ENCODE measurements around the gene RBCK1.
A peak's percentile ranks its signal among the peaks of the same experiment; 100 is the strongest.

The RBCK1 gene

GRCh38 chr20:458776-459175, 50.7 kb downstream of the RBCK1 start:
- no peak for TF ChIP-seq CTCF (IDR thresholded peaks at IDR 0.05; ENCODE audit: insufficient read depth, low read length, missing control alignments)
- ChIA-PET CTCF (interaction anchor here (1.4 to 1.7 kb wide), 4 partner anchors 9 to 187 kb away, joined by 3 to 6 read pairs (median 4); no protein-coding TSS in a partner anchor), POLR2A (no interaction called here)
- no peak overlapping the region for H3K4me3 ChIP-seq (ENCODE audit: low read depth, low read length)
- no peak for DNase-seq (ENCODE audit: low read depth, low spot score)

GRCh38 chr20:460180-460579, 52.1 kb downstream of the RBCK1 start:
- TF ChIP-seq CTCF (IDR thresholded peaks at IDR 0.05; ENCODE audit: insufficient read depth, low read length, missing control alignments), result no peak
- POLR2A ChIA-PET, result interaction anchor here (0.6 to 1.0 kb wide), 2 partner anchors 17 to 31 kb away, joined by 3 read pairs; no protein-coding TSS in a partner anchor
- CTCF ChIA-PET, result interaction anchor here (1.0 to 1.7 kb wide), 3 partner anchors 18 to 186 kb away, joined by 3 to 6 read pairs (median 4); no protein-coding TSS in a partner anchor
- no peak overlapping the region; the same call in 1 of the 2 replicates for H3K4me3 ChIP-seq (ENCODE audit: low read depth, low read length)
- DNase-seq (ENCODE audit: low read depth, low spot score), result no peak

GRCh38 chr20:460707-461106, 52.6 kb downstream of the RBCK1 start:
- POLR2A ChIA-PET, result no interaction called here
- CTCF ChIA-PET, result interaction anchor here (1.0 to 1.7 kb wide), 2 partner anchors 17 to 105 kb away, joined by 3 to 6 read pairs; no protein-coding TSS in a partner anchor
- TF ChIP-seq CTCF (IDR thresholded peaks at IDR 0.05; ENCODE audit: insufficient read depth, low read length, missing control alignments), result no peak

GRCh38 chr20:461254-462198, 53.4 kb downstream of the RBCK1 start:
- DNase-seq (ENCODE audit: low read depth, low spot score), result no peak
- peak overlapping the region; percentile 80 for H3K4me3 ChIP-seq (ENCODE audit: low read depth, low read length)
- ChIA-PET POLR2A (interaction anchor here (1.4 kb wide), 1 partner anchor 54 kb away, joined by 3 read pairs; no protein-coding TSS in a partner anchor), CTCF (interaction anchor here (0.9 to 3.3 kb wide), 4 partner anchors 15 to 20 kb away, joined by 3 to 15 read pairs (median 3); no protein-coding TSS in a partner anchor)
- no peak for TF ChIP-seq CTCF (IDR thresholded peaks at IDR 0.05; ENCODE audit: insufficient read depth, low read length, missing control alignments)

More at GRCh38 chr20:460707-461106, 52.6 kb downstream of the RBCK1 start:
- H3K4me3 ChIP-seq (ENCODE audit: low read depth, low read length), result peak overlapping the region; percentile 80
- no peak for DNase-seq (ENCODE audit: low read depth, low spot score)

GRCh38 chr20:462199-462991, 54.3 kb downstream of the RBCK1 start, which contains the start of gene TBC1D20:
TBC1D20 (minus strand) TSS chr20:462533; CDS start chr20:462405, 128 bp downstream.
- no peak for DNase-seq (ENCODE audit: low read depth, low spot score)
- peak; percentile 29 for TF ChIP-seq CTCF (IDR thresholded peaks at IDR 0.05; ENCODE audit: insufficient read depth, low read length, missing control alignments)
- POLR2A ChIA-PET, result interaction anchor here (1.0 to 1.4 kb wide), 2 partner anchors 28 to 55 kb away, joined by 3 read pairs; no protein-coding TSS in a partner anchor
- peak within 1 kb of the TSS; percentile 80 for H3K4me3 ChIP-seq (ENCODE audit: low read depth, low read length)
- CTCF ChIA-PET, result interaction anchor here (0.9 to 3.3 kb wide), 7 partner anchors 12 to 100 kb away, joined by 3 to 15 read pairs (median 4); no protein-coding TSS in a partner anchor

Measured in AG04449 (cell line).